HTR-8/SVneo (cell line): Measurements from ENCODE around the gene BCO1.

Source experiments
- DNase-seq: peaks from one replicate; pipeline ENCODE4 v3.0.0; 2011; ENCODE audit warnings: low spot score, mixed read lengths; ENCODE audit not compliant: insufficient read length
- FAIRE-seq: peaks from 2 replicates; lab custom pipeline; 2011; peaks lifted over from hg19 to GRCh38; lab: Jason Lieb, UNC

BCO1 gene

GRCh38 chr16:81314603-81315270 lies 76.2 kb downstream of the BCO1 start, which contains the start of gene GAN:
GAN (plus strand) TSS chr16:81314962; CDS start chr16:81315114, 152 bp downstream.
- FAIRE-seq, result peak; percentile 95
- peak; percentile 99 for DNase-seq

- FAIRE-seq (no peak), DNase-seq (no peak)
Measured at GRCh38 chr16:81315271-81316175, 77.0 kb downstream of the BCO1 start.

- FAIRE-seq, result no peak
- no peak for DNase-seq
Measured at GRCh38 chr16:81316176-81316496, 77.6 kb downstream of the BCO1 start.

GRCh38 chr16:81318711-81319110 lies 80.2 kb downstream of the BCO1 start:
- FAIRE-seq, result no peak

GRCh38 chr16:81319221-81319912 lies 80.9 kb downstream of the BCO1 start:
- DNase-seq, result peak; percentile 51

More at GRCh38 chr16:81318711-81319110, 80.2 kb downstream of the BCO1 start:
- DNase-seq, result peak; percentile 7

GRCh38 chr16:81321039-81321438 lies 82.5 kb downstream of the BCO1 start:
- DNase-seq (no peak), FAIRE-seq (no peak)

More at GRCh38 chr16:81319221-81319912, 80.9 kb downstream of the BCO1 start:
- FAIRE-seq, result no peak

GRCh38 chr16:81321536-81321935 lies 83.0 kb downstream of the BCO1 start:
- DNase-seq (no peak), FAIRE-seq (no peak)

GRCh38 chr16:81324808-81325207 lies 86.3 kb downstream of the BCO1 start:
- FAIRE-seq (no peak), DNase-seq (no peak)

GRCh38 chr16:81327011-81327410 lies 88.5 kb downstream of the BCO1 start:
- DNase-seq (no peak), FAIRE-seq (no peak)

- DNase-seq (no peak), FAIRE-seq (no peak)
Measured at GRCh38 chr16:81327447-81328196, 89.1 kb downstream of the BCO1 start.

- no peak for DNase-seq
- FAIRE-seq, result no peak
Measured at GRCh38 chr16:81329947-81330346, 91.5 kb downstream of the BCO1 start.

- DNase-seq, result no peak
- FAIRE-seq, result no peak
Measured at GRCh38 chr16:81333356-81333755, 94.9 kb downstream of the BCO1 start.

- FAIRE-seq (no peak), DNase-seq (no peak)
Measured at GRCh38 chr16:81335669-81336068, 97.2 kb downstream of the BCO1 start.

GRCh38 chr16:81337097-81337496 lies 98.6 kb downstream of the BCO1 start:
- no peak for FAIRE-seq
- no peak for DNase-seq
